WTC11 (cell line): ENCODE measurements around the gene SKIC8.

Source experiments
- PRRX2 ChIP-seq: fragments of 250-450 bp; sonication (Bioruptor Pico); IDR thresholded peaks from 2 replicates; pipeline ENCODE4 v1.8.0; 2021; ENCODE audit warnings: mild to moderate bottlenecking
- SP1 ChIP-seq: sonication (generic); formaldehyde crosslinking; conservative IDR thresholded peaks from 2 replicates; pipeline ENCODE4 v1.8.1; 2022; ENCODE audit warnings: missing genetic modification reagents
- TF ChIP-seq, protein P1 (sequence below): fragments of 200-600 bp; IDR thresholded peaks from 2 replicates; pipeline ENCODE4 v1.8.0; 2022; ENCODE audit warnings: antibody characterized with exemption

DNA sequence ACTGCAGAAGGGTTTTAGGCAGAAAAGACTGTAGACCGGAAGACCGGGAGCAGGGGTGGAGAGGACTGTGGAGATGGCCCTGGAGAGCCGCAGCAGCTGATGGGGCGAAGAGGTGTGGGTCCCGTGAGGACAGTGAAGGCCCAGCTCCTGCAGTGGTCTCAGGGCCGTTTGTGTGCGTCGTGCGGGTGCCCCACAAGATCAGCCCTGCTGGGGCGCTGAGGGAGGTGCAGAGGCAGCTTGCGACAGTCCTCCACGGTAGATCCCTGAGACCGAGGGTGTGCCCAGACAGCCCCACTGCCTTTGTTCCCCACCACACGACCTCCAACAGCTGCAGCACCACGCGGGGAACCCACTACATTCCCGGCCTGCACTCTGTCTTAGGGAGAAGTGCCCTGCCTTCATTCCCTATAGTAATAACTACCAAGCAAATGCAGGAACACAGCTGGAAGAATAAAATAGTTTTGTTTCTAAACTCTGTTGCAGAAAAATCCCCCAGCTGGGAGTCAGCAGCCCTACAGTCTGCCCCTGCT, 21.7 kb upstream of the SKIC8 start:
- TF ChIP-seq SP1 (no peak), PRRX2 (CRISPR knock-in tag) (no peak)
- TF ChIP-seq, protein P1, sequence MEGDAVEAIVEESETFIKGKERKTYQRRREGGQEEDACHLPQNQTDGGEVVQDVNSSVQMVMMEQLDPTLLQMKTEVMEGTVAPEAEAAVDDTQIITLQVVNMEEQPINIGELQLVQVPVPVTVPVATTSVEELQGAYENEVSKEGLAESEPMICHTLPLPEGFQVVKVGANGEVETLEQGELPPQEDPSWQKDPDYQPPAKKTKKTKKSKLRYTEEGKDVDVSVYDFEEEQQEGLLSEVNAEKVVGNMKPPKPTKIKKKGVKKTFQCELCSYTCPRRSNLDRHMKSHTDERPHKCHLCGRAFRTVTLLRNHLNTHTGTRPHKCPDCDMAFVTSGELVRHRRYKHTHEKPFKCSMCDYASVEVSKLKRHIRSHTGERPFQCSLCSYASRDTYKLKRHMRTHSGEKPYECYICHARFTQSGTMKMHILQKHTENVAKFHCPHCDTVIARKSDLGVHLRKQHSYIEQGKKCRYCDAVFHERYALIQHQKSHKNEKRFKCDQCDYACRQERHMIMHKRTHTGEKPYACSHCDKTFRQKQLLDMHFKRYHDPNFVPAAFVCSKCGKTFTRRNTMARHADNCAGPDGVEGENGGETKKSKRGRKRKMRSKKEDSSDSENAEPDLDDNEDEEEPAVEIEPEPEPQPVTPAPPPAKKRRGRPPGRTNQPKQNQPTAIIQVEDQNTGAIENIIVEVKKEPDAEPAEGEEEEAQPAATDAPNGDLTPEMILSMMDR: no peak
